Measurements from ENCODE around the gene FAM200A. TPM values are rescaled to one million over a fixed set of nuclear protein-coding genes. Genes with fewer than 3 reads are reported as not detected.
A peak's percentile ranks its signal among the peaks of the same experiment; 100 is the strongest.
"Not testable (repeated sequence)": the region's sequence is repeated elsewhere in the genome, so short reads cannot be mapped to it uniquely, and the experiment has no call there.

The FAM200A gene
- total RNA-seq, 4 donors from 2014 or later = 3.5 to 8.6 (median 4.3) TPM

DNA sequence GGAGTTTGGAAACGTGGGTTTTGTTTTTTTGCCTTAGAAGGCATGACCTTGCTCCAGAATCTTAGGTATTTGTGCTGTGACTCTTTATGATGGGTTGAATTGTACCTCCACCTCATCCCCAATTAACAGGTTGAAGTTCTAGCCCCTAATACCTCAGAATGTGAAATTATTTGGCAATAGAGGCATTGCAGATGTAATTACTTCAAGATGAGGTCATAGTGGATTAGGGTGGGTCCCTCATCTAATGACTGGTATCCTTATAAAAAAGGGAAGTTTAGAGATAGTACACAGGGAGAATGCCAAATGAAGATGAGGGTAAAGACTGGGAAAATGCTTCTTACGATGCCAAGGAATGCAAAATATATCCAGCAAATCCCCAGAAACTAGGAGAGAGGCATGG is 3.0 kb upstream of the FAM200A start:
- no peak overlapping the region for H3K27ac ChIP-seq
- no peaks in the 10 kb centered on the region for H3K27me3 ChIP-seq
- no peak for ATAC-seq
- no peak overlapping the region for H3K4me3 ChIP-seq
- H3K36me3 ChIP-seq = peaks cover 0 to 27% of the 10 kb centered on the region in 2 donors
- peaks cover 0 to 51% (median 23%) of the 10 kb centered on the region in 3 donors for H3K4me1 ChIP-seq
- no peaks in the 10 kb centered on the region for H3K9me3 ChIP-seq
- TF ChIP-seq, protein P1, sequence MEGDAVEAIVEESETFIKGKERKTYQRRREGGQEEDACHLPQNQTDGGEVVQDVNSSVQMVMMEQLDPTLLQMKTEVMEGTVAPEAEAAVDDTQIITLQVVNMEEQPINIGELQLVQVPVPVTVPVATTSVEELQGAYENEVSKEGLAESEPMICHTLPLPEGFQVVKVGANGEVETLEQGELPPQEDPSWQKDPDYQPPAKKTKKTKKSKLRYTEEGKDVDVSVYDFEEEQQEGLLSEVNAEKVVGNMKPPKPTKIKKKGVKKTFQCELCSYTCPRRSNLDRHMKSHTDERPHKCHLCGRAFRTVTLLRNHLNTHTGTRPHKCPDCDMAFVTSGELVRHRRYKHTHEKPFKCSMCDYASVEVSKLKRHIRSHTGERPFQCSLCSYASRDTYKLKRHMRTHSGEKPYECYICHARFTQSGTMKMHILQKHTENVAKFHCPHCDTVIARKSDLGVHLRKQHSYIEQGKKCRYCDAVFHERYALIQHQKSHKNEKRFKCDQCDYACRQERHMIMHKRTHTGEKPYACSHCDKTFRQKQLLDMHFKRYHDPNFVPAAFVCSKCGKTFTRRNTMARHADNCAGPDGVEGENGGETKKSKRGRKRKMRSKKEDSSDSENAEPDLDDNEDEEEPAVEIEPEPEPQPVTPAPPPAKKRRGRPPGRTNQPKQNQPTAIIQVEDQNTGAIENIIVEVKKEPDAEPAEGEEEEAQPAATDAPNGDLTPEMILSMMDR (IDR thresholded peaks at IDR 0.05) = no peak
- TF ChIP-seq EP300 (IDR thresholded peaks at IDR 0.05) (no peak), POLR2AphosphoS5 (IDR thresholded peaks at IDR 0.05) (no peak), POLR2A (IDR thresholded peaks at IDR 0.05) (no peak)
- 53 to 70% methylated on average over 2 of the region's 2 CpGs for WGBS, 2 donors (ENCODE audit: low coverage in 1 of 2)

DNA sequence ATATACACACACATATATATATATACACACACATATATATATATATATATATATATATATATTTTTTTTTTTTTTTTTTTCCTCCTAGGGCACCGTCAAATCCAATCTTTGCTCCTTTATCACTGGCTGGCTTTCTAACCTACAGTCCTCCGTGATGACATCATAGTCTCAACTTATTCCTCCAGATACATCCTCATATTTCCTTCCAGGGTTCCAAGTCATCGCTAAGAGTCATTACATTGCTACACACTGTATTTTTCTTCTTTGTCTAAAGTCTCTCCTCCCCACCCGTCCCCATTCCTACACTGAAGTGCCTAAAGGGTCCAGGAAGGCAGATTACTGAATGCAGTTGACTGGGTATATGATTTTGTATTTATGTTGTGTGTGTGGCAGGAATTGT is 1.1 kb upstream of the FAM200A start:
- TF ChIP-seq POLR2AphosphoS5 (IDR thresholded peaks at IDR 0.05) (no peak), EP300 (IDR thresholded peaks at IDR 0.05) (no peak), POLR2A (IDR thresholded peaks at IDR 0.05) (no peak)
- TF ChIP-seq, protein P1 (IDR thresholded peaks at IDR 0.05) = no peak
- Histone ChIP-seq H3K4me1 (peaks cover 0 to 42% (median 17%) of the 10 kb centered on the region in 3 donors), H3K27me3 (no peaks in the 10 kb centered on the region), H3K36me3 (peaks cover 0 to 39% of the 10 kb centered on the region in 2 donors), H3K27ac (no peak overlapping the region), H3K9me3 (peaks cover 0 to 4% (median 0%) of the 10 kb centered on the region in 3 donors), H3K4me3 (no peak overlapping the region)
- 80 to 92% methylated on average over 2 to 4 of the region's 4 CpGs for WGBS, 2 donors (ENCODE audit: low coverage in 1 of 2)
- ATAC-seq = no peak

DNA sequence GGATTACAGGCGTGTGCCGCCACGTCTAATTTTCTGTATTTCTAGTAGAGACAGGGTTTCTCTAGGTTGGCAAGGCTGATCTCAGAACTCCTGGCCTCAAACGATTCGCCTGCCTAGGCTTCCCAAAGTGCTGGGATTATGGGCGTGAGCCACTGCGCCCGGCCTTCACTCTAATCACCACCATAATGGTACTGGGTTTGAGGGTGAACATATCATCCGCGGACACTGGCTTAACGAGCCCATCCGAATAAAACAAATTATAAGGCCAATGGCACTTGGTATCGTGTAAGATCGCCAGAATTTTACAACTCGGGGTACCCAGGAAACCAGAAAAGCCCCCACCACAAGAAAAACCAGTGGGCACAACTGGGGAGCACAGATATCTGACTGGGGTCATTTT is 580 bp downstream of the FAM200A start:
- TF ChIP-seq, protein P1 (IDR thresholded peaks at IDR 0.05) = no peak
- no peak for TF ChIP-seq EP300 (IDR thresholded peaks at IDR 0.05)
- TF ChIP-seq POLR2A (IDR thresholded peaks at IDR 0.05) = no peak
- TF ChIP-seq POLR2AphosphoS5 (IDR thresholded peaks at IDR 0.05) = no peak
- Histone ChIP-seq H3K4me3 (peak overlapping the region; percentile 59 to 88), H3K36me3 (peaks cover 0 to 48% of the 10 kb centered on the region in 2 donors), H3K9me3 (peaks cover 0 to 6% (median 0%) of the 10 kb centered on the region in 3 donors), H3K4me1 (peaks cover 0 to 28% (median 13%) of the 10 kb centered on the region in 3 donors), H3K27me3 (no peaks in the 10 kb centered on the region), H3K27ac (peak overlapping the region; percentile 54 to 94 (median 88))
- peak; percentile 14 for ATAC-seq
- WGBS, 2 donors (ENCODE audit: low coverage in 1 of 2) = 0 to 12% methylated on average over 3 to 8 of the region's 15 CpGs

DNA sequence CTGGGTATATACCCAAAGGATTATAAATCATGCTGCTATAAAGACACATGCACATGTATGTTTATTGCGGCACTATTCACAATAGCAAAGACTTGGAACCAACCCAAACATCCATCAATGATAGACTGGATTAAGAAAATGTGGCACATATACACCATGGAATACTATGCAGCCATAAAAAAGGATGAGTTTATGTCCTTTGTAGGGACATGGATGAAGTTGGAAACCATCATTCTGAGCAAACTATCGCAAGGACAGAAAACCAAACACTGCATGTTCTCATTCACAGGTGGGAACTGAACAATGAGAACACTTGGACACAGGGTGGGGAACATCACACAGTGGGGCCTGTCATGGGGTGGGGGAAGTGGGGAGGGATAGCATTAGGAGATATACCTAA is 2.4 kb downstream of the FAM200A start:
- WGBS, 2 donors (ENCODE audit: low coverage in 1 of 2) = no CpG with 5 or more reads among the region's 2 CpGs
- ATAC-seq, H3K9me3 ChIP-seq, H3K4me3 ChIP-seq, H3K27ac ChIP-seq, H3K27me3 ChIP-seq: not testable (repeated sequence)
- Histone ChIP-seq H3K4me1 (peaks cover 0 to 24% (median 13%) of the 10 kb centered on the region in 3 donors), H3K36me3 (peaks cover 0 to 34% of the 10 kb centered on the region in 2 donors)

DNA sequence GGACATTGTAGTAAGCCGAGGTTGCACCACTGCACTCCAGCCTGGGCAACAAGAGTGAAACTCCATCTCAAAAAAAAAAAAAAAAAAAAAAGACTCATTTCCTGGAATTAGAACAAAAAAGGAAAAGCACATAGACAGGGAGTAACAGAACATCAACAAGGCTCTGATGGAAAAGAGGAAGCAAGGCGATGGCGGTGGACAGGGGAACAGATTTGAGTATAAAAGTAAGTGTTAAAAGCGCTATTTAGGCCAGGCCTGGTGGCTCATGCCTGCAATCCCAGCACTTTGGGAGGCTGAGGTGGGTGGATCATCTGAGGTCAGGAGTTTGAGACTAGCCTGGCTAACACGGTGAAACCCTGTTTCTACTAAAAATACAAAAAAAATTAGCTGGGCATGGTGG is 6.6 kb downstream of the FAM200A start:
- not testable (repeated sequence) for ATAC-seq, H3K27ac ChIP-seq, H3K4me1 ChIP-seq, H3K4me3 ChIP-seq, H3K27me3 ChIP-seq
- WGBS, 2 donors (ENCODE audit: low coverage in 1 of 2) = 96 to 98% methylated on average over 4 of the region's 5 CpGs
- peaks cover 0 to 40% (median 1%) of the 10 kb centered on the region in 3 donors for H3K9me3 ChIP-seq
- H3K36me3 ChIP-seq = peaks cover 0 to 38% of the 10 kb centered on the region in 2 donors

DNA sequence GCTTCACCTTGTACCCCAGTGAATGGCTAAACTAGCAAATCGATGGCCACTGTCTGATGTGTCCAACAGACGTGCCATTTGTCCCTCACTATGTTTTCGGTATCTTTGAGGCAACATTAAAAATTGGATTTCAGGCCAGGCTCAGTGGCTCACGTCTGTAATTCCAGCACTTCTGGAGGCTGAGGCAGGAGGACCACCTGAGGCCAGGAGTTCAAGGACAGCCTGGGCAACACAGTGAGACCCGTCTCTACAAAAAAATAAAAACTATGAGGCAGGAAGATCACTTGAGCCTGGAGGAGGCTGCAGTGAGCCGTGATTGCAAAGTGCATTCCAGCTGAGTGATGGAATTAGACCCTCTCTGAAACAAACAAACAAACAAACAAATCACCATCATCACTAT is 8.0 kb downstream of the FAM200A start:
- Histone ChIP-seq H3K27ac (no peak overlapping the region), H3K9me3 (peaks cover 0 to 54% (median 1%) of the 10 kb centered on the region in 3 donors), H3K27me3 (no peaks in the 10 kb centered on the region), H3K4me1 (no peaks in the 10 kb centered on the region), H3K36me3 (peaks cover 0 to 35% of the 10 kb centered on the region in 2 donors), H3K4me3 (no peak overlapping the region)
- 94 to 100% methylated on average over 1 to 6 of the region's 6 CpGs for WGBS, 2 donors (ENCODE audit: low coverage in 1 of 2)
- ATAC-seq = no peak
- TF ChIP-seq, protein P1 (IDR thresholded peaks at IDR 0.05) = no peak
- TF ChIP-seq POLR2AphosphoS5 (IDR thresholded peaks at IDR 0.05) (no peak), EP300 (IDR thresholded peaks at IDR 0.05) (no peak), POLR2A (IDR thresholded peaks at IDR 0.05) (no peak)
